ENCODE data around the gene OPN4. TPM values are rescaled to one million over a fixed set of nuclear protein-coding genes. Genes with fewer than 3 reads are reported as not detected.

The OPN4 gene
- total RNA-seq, 1 donor from 2014 or later, result not detected

DNA sequence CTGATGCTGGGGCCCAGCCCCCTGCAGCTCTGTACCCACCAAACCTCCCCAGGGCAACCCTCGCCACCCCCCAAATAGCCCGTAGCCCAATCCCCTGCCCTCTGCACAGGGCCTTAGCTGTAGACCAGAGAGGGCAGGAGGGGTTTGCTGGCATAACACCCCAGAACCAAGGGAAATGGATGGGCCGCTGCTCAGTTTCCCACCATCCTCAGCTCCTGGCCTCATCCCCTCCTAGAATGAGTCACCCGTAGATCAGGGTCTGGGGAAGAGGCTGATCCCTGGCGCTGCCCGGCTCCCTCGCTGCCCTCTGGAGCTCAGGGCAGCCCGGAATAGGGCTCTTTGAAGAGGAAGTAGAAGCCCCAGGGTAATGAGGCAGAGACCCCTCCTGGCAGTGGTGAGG lies 45.2 kb downstream of the OPN4 start:
- no peak overlapping the region for H3K4me3 Mint-ChIP-seq
- H3K4me1 Mint-ChIP-seq, result no peaks in the 10 kb centered on the region
- TF ChIP-seq, protein P1, sequence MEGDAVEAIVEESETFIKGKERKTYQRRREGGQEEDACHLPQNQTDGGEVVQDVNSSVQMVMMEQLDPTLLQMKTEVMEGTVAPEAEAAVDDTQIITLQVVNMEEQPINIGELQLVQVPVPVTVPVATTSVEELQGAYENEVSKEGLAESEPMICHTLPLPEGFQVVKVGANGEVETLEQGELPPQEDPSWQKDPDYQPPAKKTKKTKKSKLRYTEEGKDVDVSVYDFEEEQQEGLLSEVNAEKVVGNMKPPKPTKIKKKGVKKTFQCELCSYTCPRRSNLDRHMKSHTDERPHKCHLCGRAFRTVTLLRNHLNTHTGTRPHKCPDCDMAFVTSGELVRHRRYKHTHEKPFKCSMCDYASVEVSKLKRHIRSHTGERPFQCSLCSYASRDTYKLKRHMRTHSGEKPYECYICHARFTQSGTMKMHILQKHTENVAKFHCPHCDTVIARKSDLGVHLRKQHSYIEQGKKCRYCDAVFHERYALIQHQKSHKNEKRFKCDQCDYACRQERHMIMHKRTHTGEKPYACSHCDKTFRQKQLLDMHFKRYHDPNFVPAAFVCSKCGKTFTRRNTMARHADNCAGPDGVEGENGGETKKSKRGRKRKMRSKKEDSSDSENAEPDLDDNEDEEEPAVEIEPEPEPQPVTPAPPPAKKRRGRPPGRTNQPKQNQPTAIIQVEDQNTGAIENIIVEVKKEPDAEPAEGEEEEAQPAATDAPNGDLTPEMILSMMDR (IDR thresholded peaks at IDR 0.05; ENCODE audit: unreplicated experiment), result no peak
- no peaks in the 10 kb centered on the region for H3K36me3 Mint-ChIP-seq
- H3K9me3 Mint-ChIP-seq, result no peaks in the 10 kb centered on the region
- no peak for DNase-seq (ENCODE audit: low spot score in 2 of 2, unreplicated experiment in 2 of 2)
- no peak overlapping the region for H3K27ac Mint-ChIP-seq
- peaks cover 6% of the 10 kb centered on the region for H3K27me3 Mint-ChIP-seq (ENCODE audit: low read depth)

DNA sequence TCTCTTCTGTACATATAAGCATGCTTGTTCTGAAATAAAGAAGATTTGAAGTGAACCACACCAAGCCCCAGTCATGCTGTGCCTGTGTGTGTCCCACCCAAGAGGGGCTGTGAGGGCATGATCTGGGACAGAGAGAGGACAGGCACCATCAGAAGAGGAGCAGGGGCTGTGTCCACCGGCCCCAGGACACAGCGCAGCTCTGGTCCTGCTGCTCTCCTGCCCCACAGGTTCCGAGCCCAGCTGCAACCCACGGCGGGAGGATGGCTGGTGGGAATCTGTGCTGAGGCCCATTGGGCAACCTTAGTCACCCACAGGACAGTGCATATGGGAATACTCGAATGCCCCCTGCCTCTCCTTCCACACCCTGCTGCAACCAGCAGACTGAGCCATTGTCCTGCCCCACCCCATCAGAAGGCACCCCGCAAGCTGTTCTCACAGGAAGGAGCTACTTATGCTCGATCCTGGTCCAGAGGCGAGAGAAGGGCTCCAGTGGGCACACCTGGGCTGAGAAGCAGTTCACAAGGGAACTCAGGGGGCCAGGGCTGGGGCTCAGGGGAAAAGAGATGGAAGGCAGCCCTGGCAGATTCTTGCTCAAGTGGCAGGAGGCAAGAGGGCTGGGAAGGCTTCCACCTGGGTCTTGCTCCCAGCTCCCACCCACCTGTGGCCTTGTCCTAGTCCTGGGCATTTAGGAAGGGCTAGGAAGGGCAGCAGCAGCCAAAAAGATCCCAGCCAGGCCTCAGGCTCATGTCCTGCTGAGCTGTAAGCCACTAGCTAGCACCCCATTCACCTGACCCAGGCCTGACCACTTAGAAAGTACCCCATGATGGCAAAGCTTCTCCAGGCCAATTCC lies 45.9 kb downstream of the OPN4 start:
- no peaks in the 10 kb centered on the region for H3K36me3 Mint-ChIP-seq
- H3K27me3 Mint-ChIP-seq (ENCODE audit: low read depth), result peaks cover 6% of the 10 kb centered on the region
- no peak overlapping the region for H3K4me3 Mint-ChIP-seq
- H3K27ac Mint-ChIP-seq, result no peak overlapping the region
- TF ChIP-seq, protein P1 (IDR thresholded peaks at IDR 0.05; ENCODE audit: unreplicated experiment), result no peak
- H3K9me3 Mint-ChIP-seq, result no peaks in the 10 kb centered on the region
- no peaks in the 10 kb centered on the region for H3K4me1 Mint-ChIP-seq
- DNase-seq (ENCODE audit: low spot score in 2 of 2, unreplicated experiment in 2 of 2), result no peak

DNA sequence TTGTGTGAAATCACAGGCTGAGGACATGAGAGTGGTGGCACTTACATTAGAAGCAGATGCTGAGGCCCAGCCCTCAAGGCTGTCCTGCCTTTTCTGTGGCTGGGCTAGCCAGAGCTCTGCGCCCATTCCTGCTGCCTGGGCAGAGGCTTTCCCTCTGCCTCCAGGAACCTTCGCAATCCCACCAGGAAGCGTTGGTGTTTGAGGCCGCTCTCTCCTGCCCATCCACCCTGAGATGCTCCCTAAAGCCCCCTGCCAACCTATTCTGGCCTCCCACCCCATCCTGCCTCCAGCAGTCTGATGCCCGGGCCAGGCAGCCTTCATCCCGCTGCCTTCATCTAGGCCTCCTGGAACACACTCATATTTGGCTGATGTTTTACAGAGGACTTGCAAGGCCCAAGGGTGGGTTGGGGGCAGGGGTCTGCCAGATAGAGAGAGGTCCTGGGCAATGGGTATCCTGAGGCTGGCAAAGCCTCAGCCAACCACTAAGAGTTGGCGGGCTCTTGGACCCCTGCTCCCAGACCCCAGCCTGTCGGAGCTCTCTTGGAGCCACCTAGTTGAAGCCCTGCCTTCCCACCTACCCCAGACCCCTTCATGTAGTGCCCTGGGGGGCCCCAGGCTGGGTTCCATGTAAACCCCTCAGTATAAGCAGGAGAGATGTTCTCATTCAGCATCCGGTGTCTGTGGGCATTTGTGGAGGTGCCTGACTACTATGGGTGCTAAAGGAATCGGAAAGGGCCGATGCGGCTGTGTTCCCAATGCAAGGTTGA lies 46.7 kb downstream of the OPN4 start:
- TF ChIP-seq, protein P1 (IDR thresholded peaks at IDR 0.05; ENCODE audit: unreplicated experiment), result no peak
- Mint-ChIP-seq H3K36me3 (no peaks in the 10 kb centered on the region), H3K27me3 (ENCODE audit: low read depth) (peaks cover 6% of the 10 kb centered on the region), H3K9me3 (no peaks in the 10 kb centered on the region), H3K4me3 (no peak overlapping the region), H3K27ac (no peak overlapping the region), H3K4me1 (no peaks in the 10 kb centered on the region)
- DNase-seq (ENCODE audit: low spot score in 2 of 2, unreplicated experiment in 2 of 2), result no peak

DNA sequence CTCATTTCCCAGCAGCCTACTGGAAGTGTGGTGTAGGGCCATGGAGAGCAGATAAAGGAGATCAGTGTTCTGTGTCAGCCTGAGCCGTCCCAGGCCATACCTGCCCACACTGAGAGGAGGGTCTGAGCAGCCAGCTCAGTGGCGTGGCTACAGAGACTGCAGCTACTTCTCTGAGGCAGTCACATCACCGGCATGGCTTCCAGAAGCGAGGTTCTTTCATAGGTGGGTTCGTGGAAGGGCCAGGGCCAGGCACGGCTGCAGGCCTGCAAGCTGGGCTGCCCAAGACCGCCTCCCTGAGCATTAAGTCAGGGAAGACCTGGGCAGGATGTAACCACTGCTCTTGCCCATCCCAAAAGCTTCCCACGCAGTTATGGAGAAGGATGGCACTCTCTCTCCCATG lies 48.8 kb downstream of the OPN4 start:
- H3K27me3 Mint-ChIP-seq (ENCODE audit: low read depth), result no peaks in the 10 kb centered on the region
- H3K27ac Mint-ChIP-seq, result no peak overlapping the region
- H3K4me3 Mint-ChIP-seq, result no peak overlapping the region
- no peaks in the 10 kb centered on the region for H3K9me3 Mint-ChIP-seq
- TF ChIP-seq, protein P1 (IDR thresholded peaks at IDR 0.05; ENCODE audit: unreplicated experiment), result no peak
- no peak for DNase-seq (ENCODE audit: low spot score in 2 of 2, unreplicated experiment in 2 of 2)
- no peaks in the 10 kb centered on the region for H3K36me3 Mint-ChIP-seq
- H3K4me1 Mint-ChIP-seq, result no peaks in the 10 kb centered on the region

DNA sequence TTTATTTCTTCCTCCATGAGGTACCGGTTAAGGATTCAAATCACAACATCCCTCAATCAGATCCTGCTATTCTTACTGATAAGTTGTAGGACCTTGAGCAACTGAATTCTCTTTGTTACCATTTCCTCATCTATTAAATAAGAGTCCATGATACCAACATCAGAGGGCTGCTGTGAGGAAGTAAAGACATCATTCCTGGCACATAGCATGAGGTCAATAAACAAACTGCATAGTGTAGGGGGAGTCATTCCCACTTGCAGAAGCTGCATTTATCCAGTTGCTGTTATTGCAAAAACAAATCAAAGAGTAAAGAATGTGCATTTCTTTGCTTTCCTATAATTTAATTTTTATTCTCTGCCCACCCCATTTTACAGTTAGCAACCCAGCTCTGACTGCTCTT lies 50.8 kb downstream of the OPN4 start:
- no peak for DNase-seq (ENCODE audit: low spot score in 2 of 2, unreplicated experiment in 2 of 2)

More for the DNA sequence above, 50.8 kb downstream of the OPN4 start:
- no peak overlapping the region for H3K4me3 Mint-ChIP-seq
- no peaks in the 10 kb centered on the region for H3K36me3 Mint-ChIP-seq
- no peaks in the 10 kb centered on the region for H3K9me3 Mint-ChIP-seq
- H3K27ac Mint-ChIP-seq, result no peak overlapping the region
- no peaks in the 10 kb centered on the region for H3K27me3 Mint-ChIP-seq (ENCODE audit: low read depth)
- TF ChIP-seq, protein P1 (IDR thresholded peaks at IDR 0.05; ENCODE audit: unreplicated experiment), result no peak
- peaks cover 5% of the 10 kb centered on the region for H3K4me1 Mint-ChIP-seq
